ENCODE results near the gene ACP6.
"Not testable (repeated sequence)": the region's sequence is repeated elsewhere in the genome, so short reads cannot be mapped to it uniquely, and the experiment has no call there.

- TF ChIP-seq CTCF, POLR2AphosphoS5 (IDR thresholded peaks at IDR 0.05): not testable (repeated sequence)
Measured at GRCh38 chr1:147677681-147678080, 7.4 kb upstream of the ACP6 start.
